Measurements from ENCODE around the gene CDRT15L2.

GRCh38 chr17:20562587-20562986 lies 16.9 kb upstream of the CDRT15L2 start:
- TF ChIP-seq CTCF (conservative IDR thresholded peaks at IDR 0.05; ENCODE audit: low read depth, low read length) (no peak), EZH2 (IDR thresholded peaks at IDR 0.05; ENCODE audit: low read length, unreplicated experiment) (no peak), EZH2phosphoT487 (IDR thresholded peaks at IDR 0.05; ENCODE audit: borderline replicate concordance, low read length) (no peak)

All from PC-3 (cell line).